Measurements from ENCODE around the gene GLB1L. TPM values are rescaled to one million over a fixed set of nuclear protein-coding genes. Genes with fewer than 3 reads are reported as not detected.

The GLB1L gene
- polyA plus RNA-seq, 1 of the 3 experiments (the other 2 are of a cell fraction), result 11.7 TPM

DNA sequence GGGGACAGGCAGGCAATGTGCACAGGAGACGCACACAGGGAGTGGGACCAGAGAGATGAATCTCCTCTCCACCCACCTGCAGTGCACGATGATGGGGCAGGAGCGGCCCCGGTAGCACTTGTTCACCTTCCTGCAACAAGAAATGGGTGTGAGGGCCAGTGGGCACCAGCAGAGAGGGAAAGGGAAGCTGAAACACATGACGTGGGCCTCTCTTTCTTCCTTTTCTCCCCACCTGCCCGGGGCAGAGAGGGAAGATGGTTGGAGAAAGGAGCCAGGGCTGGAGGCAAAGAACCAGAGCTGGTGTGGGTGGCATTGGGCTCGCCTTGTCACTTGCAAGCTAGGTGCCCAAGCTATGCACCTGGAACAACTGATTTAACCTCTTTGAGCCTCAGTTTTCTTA is 46.1 kb upstream of the GLB1L start:
- Histone ChIP-seq H3K9ac (no peak overlapping the region), H3K9me3 (no peaks in the 10 kb centered on the region), H3K4me1 (ENCODE audit: control insufficient read depth in 1 of 2, insufficient read depth in 2 of 2, low read depth in 1 of 2, low read length in 1 of 2) (peaks cover 8% of the 10 kb centered on the region in 2 experiments; a peak in 1 of 4 replicates), H3K36me3 (replicated peaks in 1 of 2; ENCODE audit: control insufficient read depth in 1 of 2, insufficient read depth in 2 of 2, low read length in 1 of 2) (no peaks in the 10 kb centered on the region), H3K27me3 (ENCODE audit: insufficient read depth) (no peaks in the 10 kb centered on the region), H3F3A (replicated peaks; ENCODE audit: insufficient read depth) (peaks cover 12% of the 10 kb centered on the region), H3K27ac (ENCODE audit: low read depth in 2 of 2, low read length in 1 of 2) (no peak overlapping the region), H2AFZ (ENCODE audit: low read depth) (no peak overlapping the region), H3K4me3 (ENCODE audit: low read depth in 2 of 2, low read length in 1 of 2) (no peak overlapping the region), H3K9me2 (no peaks in the 10 kb centered on the region), H4K20me1 (ENCODE audit: insufficient read depth) (no peaks in the 10 kb centered on the region), H3K79me2 (ENCODE audit: insufficient read depth) (no peaks in the 10 kb centered on the region), H3K4me2 (no peak overlapping the region)
- WGBS (ENCODE audit: low lambda C conversion rate), result 82% methylated on average over 7 of the region's 7 CpGs
- TF ChIP-seq, protein P1, sequence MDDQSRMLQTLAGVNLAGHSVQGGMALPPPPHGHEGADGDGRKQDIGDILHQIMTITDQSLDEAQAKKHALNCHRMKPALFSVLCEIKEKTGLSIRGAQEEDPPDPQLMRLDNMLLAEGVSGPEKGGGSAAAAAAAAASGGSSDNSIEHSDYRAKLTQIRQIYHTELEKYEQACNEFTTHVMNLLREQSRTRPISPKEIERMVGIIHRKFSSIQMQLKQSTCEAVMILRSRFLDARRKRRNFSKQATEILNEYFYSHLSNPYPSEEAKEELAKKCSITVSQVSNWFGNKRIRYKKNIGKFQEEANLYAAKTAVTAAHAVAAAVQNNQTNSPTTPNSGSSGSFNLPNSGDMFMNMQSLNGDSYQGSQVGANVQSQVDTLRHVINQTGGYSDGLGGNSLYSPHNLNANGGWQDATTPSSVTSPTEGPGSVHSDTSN (IDR thresholded peaks at IDR 0.05), result no peak
- TF ChIP-seq TEAD4 (IDR thresholded peaks at IDR 0.05; ENCODE audit: borderline replicate concordance, insufficient read depth), result no peak
- no peak for TF ChIP-seq TCF12 (IDR thresholded peaks at IDR 0.05)
- TF ChIP-seq RFX5 (IDR thresholded peaks at IDR 0.05; ENCODE audit: low read length), result no peak
- TF ChIP-seq, protein P2, sequence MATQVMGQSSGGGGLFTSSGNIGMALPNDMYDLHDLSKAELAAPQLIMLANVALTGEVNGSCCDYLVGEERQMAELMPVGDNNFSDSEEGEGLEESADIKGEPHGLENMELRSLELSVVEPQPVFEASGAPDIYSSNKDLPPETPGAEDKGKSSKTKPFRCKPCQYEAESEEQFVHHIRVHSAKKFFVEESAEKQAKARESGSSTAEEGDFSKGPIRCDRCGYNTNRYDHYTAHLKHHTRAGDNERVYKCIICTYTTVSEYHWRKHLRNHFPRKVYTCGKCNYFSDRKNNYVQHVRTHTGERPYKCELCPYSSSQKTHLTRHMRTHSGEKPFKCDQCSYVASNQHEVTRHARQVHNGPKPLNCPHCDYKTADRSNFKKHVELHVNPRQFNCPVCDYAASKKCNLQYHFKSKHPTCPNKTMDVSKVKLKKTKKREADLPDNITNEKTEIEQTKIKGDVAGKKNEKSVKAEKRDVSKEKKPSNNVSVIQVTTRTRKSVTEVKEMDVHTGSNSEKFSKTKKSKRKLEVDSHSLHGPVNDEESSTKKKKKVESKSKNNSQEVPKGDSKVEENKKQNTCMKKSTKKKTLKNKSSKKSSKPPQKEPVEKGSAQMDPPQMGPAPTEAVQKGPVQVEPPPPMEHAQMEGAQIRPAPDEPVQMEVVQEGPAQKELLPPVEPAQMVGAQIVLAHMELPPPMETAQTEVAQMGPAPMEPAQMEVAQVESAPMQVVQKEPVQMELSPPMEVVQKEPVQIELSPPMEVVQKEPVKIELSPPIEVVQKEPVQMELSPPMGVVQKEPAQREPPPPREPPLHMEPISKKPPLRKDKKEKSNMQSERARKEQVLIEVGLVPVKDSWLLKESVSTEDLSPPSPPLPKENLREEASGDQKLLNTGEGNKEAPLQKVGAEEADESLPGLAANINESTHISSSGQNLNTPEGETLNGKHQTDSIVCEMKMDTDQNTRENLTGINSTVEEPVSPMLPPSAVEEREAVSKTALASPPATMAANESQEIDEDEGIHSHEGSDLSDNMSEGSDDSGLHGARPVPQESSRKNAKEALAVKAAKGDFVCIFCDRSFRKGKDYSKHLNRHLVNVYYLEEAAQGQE (IDR thresholded peaks at IDR 0.05; ENCODE audit: low read depth, low read length), result no peak
- TF ChIP-seq POLR2AphosphoS5 (IDR thresholded peaks at IDR 0.05; ENCODE audit: low read depth, low read length), result no peak
- TF ChIP-seq JUND (IDR thresholded peaks at IDR 0.05), result no peak
- TF ChIP-seq, protein P3, sequence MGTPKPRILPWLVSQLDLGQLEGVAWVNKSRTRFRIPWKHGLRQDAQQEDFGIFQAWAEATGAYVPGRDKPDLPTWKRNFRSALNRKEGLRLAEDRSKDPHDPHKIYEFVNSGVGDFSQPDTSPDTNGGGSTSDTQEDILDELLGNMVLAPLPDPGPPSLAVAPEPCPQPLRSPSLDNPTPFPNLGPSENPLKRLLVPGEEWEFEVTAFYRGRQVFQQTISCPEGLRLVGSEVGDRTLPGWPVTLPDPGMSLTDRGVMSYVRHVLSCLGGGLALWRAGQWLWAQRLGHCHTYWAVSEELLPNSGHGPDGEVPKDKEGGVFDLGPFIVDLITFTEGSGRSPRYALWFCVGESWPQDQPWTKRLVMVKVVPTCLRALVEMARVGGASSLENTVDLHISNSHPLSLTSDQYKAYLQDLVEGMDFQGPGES (IDR thresholded peaks at IDR 0.05; ENCODE audit: low read depth, low read length), result no peak
- no peak for TF ChIP-seq RAD21 (IDR thresholded peaks at IDR 0.05; ENCODE audit: low read length)
- TF ChIP-seq, protein P4, sequence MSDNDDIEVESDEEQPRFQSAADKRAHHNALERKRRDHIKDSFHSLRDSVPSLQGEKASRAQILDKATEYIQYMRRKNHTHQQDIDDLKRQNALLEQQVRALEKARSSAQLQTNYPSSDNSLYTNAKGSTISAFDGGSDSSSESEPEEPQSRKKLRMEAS (IDR thresholded peaks at IDR 0.05; ENCODE audit: low read depth), result no peak
- TF ChIP-seq RXRA (IDR thresholded peaks at IDR 0.05; ENCODE audit: borderline replicate concordance, low read depth), result no peak
- TF ChIP-seq NFIC (IDR thresholded peaks at IDR 0.05; ENCODE audit: borderline replicate concordance), result no peak
- TF ChIP-seq, protein P5, sequence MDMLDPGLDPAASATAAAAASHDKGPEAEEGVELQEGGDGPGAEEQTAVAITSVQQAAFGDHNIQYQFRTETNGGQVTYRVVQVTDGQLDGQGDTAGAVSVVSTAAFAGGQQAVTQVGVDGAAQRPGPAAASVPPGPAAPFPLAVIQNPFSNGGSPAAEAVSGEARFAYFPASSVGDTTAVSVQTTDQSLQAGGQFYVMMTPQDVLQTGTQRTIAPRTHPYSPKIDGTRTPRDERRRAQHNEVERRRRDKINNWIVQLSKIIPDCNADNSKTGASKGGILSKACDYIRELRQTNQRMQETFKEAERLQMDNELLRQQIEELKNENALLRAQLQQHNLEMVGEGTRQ (IDR thresholded peaks at IDR 0.05; ENCODE audit: borderline replicate concordance, low read depth, low read length), result no peak
- TF ChIP-seq GABPA (IDR thresholded peaks at IDR 0.05; ENCODE audit: low read depth), result no peak
- TF ChIP-seq EZH2phosphoT487 (IDR thresholded peaks at IDR 0.05; ENCODE audit: borderline replicate concordance, low read depth), result no peak
- no peak for TF ChIP-seq YY1 (IDR thresholded peaks at IDR 0.05; ENCODE audit: low read depth)
- no peak for TF ChIP-seq GATA2 (CRISPR knock-in tag; IDR thresholded peaks at IDR 0.05)
- TF ChIP-seq FOSL2 (IDR thresholded peaks at IDR 0.05; ENCODE audit: borderline replicate concordance, low read depth), result no peak
- TF ChIP-seq EP300 (IDR thresholded peaks at IDR 0.05; ENCODE audit: borderline replicate concordance in 1 of 2, low read depth in 1 of 2, low read length in 1 of 2), result no peak
- TF ChIP-seq, protein P6, sequence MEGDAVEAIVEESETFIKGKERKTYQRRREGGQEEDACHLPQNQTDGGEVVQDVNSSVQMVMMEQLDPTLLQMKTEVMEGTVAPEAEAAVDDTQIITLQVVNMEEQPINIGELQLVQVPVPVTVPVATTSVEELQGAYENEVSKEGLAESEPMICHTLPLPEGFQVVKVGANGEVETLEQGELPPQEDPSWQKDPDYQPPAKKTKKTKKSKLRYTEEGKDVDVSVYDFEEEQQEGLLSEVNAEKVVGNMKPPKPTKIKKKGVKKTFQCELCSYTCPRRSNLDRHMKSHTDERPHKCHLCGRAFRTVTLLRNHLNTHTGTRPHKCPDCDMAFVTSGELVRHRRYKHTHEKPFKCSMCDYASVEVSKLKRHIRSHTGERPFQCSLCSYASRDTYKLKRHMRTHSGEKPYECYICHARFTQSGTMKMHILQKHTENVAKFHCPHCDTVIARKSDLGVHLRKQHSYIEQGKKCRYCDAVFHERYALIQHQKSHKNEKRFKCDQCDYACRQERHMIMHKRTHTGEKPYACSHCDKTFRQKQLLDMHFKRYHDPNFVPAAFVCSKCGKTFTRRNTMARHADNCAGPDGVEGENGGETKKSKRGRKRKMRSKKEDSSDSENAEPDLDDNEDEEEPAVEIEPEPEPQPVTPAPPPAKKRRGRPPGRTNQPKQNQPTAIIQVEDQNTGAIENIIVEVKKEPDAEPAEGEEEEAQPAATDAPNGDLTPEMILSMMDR (IDR thresholded peaks at IDR 0.05), result no peak
- ChIA-PET CTCF (interaction anchor here (0.7 to 9.0 kb wide), 7 partner anchors 9 to 132 kb away, joined by 3 to 312 read pairs (median 6); partner anchors contain the start of genes CNPPD1, DNAJB2, NHEJ1 and SLC23A3), POLR2A (interaction anchor here (0.6 to 1.1 kb wide), 2 partner anchors 12 to 52 kb away, joined by 3 to 5 read pairs; partner anchors contain the start of gene DNAJB2)
- DNase-seq, result no peak
